Neural progenitor cell (in vitro differentiated cells): ENCODE results near the gene NTRK3. TPM values are rescaled to one million over a fixed set of nuclear protein-coding genes. Genes with fewer than 3 reads are reported as not detected.

ENCODE experiments used
- DNase-seq: peaks from one replicate; pipeline ENCODE4 v3.0.0-alpha.2; 2016; ENCODE audit warnings: low spot score
- H2AFZ ChIP-seq: fragments of 200-600 bp; sonication (generic); replicated peaks from 2 replicates; pipeline ENCODE4 v1.6.1; 2016; ENCODE audit warnings: antibody characterized with exemption
- H3F3A ChIP-seq: fragments of 200-600 bp; sonication (generic); 2 replicates; pipeline ENCODE4 v1.6.1; 2016; ENCODE audit warnings: antibody characterized with exemption, low read depth
- H3K27ac ChIP-seq: fragments of 200-600 bp; sonication (generic); 2 replicates; pipeline ENCODE4 v1.5.1; 2016; ENCODE audit warnings: mild to moderate bottlenecking
- H3K27me3 ChIP-seq: fragments of 200-600 bp; sonication (generic); 2 replicates; pipeline ENCODE4 v1.6.1; 2016; ENCODE audit warnings: mild to moderate bottlenecking, moderate library complexity
- H3K36me3 ChIP-seq: fragments of 200-600 bp; sonication (generic); 2 replicates; pipeline ENCODE4 v1.5.1; 2016
- H3K4me1 ChIP-seq: fragments of 200-600 bp; sonication (generic); 2 replicates; pipeline ENCODE4 v1.6.1; 2016; ENCODE audit warnings: mixed run types
- H3K4me2 ChIP-seq: fragments of 200-600 bp; sonication (generic); 2 replicates; pipeline ENCODE4 v1.6.1; 2016
- H3K4me3 ChIP-seq: fragments of 200-600 bp; sonication (generic); 2 replicates; pipeline ENCODE4 v1.5.1; 2016
- H3K79me2 ChIP-seq: fragments of 200-600 bp; sonication (generic); 2 replicates; pipeline ENCODE4 v1.6.1; 2016; ENCODE audit warnings: low read depth
- H3K9ac ChIP-seq: fragments of 200-600 bp; sonication (generic); 2 replicates; pipeline ENCODE4 v1.6.1; 2016
- H3K9me3 ChIP-seq: fragments of 200-600 bp; sonication (generic); 2 replicates; pipeline ENCODE4 v1.5.1; 2016; ENCODE audit warnings: low read depth
- H4K20me1 ChIP-seq: fragments of 200-600 bp; sonication (generic); 2 replicates; pipeline ENCODE4 v1.6.1; 2016; ENCODE audit warnings: low read depth
- H3K27ac Mint-ChIP-seq: 3 replicates; pipeline ENCODE4 v1.8.0; 2021; ENCODE audit warnings: mixed read lengths
- H3K27me3 Mint-ChIP-seq: 2 replicates; pipeline ENCODE4 v1.8.0; 2022; ENCODE audit warnings: low read depth, mild to moderate bottlenecking, inconsistent platforms, moderate library complexity, mixed read lengths; ENCODE audit not compliant: insufficient read depth
- H3K36me3 Mint-ChIP-seq: 3 replicates; pipeline ENCODE4 v1.8.0; 2021; ENCODE audit warnings: mixed read lengths
- H3K4me1 Mint-ChIP-seq: 3 replicates; pipeline ENCODE4 v1.8.0; 2021; ENCODE audit warnings: mixed read lengths
- H3K4me3 Mint-ChIP-seq: 3 replicates; pipeline ENCODE4 v1.8.0; 2021; ENCODE audit warnings: mild to moderate bottlenecking, moderate library complexity, mixed read lengths
- H3K9me3 Mint-ChIP-seq: 3 replicates; pipeline ENCODE4 v1.8.0; 2020; ENCODE audit warnings: mixed read lengths
- EZH2 ChIP-seq: fragments of 200-600 bp; sonication (generic); IDR thresholded peaks from 2 replicates; pipeline ENCODE4 v1.6.1; 2017; ENCODE audit warnings: antibody characterized with exemption, mild to moderate bottlenecking, moderate library complexity
- EZH2phosphoT487 ChIP-seq: fragments of 200-600 bp; sonication (generic); IDR thresholded peaks from 2 replicates; pipeline ENCODE4 v1.6.1; 2017; ENCODE audit warnings: antibody characterized with exemption
- total RNA-seq: library from RNA; depleted of rRNA; stranded (reverse); fragments of >200 nt; gene quantifications from 2 replicates; pipeline ENCODE4 v1.2.3, GENCODE V29; 2015; ENCODE audit warnings: low replicate concordance
- TF ChIP-seq, protein P1 (sequence below): fragments of 200-600 bp; sonication (generic); IDR thresholded peaks from 2 replicates; pipeline ENCODE4 v1.5.1; 2017; ENCODE audit warnings: antibody characterized with exemption, mild to moderate bottlenecking

The NTRK3 gene
- total RNA-seq, 1 donor from 2014 or later = 2.0 TPM

- Histone ChIP-seq H3K4me2 (no peak overlapping the region), H3K79me2 (no peaks in the 10 kb centered on the region), H3K27me3 (peaks cover 66% of the 10 kb centered on the region), H3K36me3 (no peaks in the 10 kb centered on the region), H3K9ac (no peak overlapping the region), H3K27ac (no peak overlapping the region), H2AFZ (no peak overlapping the region), H3F3A (no peaks in the 10 kb centered on the region), H3K4me1 (no peaks in the 10 kb centered on the region), H4K20me1 (no peaks in the 10 kb centered on the region), H3K4me3 (no peak overlapping the region), H3K9me3 (no peaks in the 10 kb centered on the region)
- H3K27ac Mint-ChIP-seq = no peak overlapping the region
- no peaks in the 10 kb centered on the region for H3K36me3 Mint-ChIP-seq
- H3K9me3 Mint-ChIP-seq = no peaks in the 10 kb centered on the region
- no peaks in the 10 kb centered on the region for H3K4me1 Mint-ChIP-seq
- H3K27me3 Mint-ChIP-seq = peaks cover 13% of the 10 kb centered on the region
- no peak for DNase-seq
- no peak for TF ChIP-seq EZH2
- TF ChIP-seq EZH2phosphoT487 = no peak
- TF ChIP-seq, protein P1, sequence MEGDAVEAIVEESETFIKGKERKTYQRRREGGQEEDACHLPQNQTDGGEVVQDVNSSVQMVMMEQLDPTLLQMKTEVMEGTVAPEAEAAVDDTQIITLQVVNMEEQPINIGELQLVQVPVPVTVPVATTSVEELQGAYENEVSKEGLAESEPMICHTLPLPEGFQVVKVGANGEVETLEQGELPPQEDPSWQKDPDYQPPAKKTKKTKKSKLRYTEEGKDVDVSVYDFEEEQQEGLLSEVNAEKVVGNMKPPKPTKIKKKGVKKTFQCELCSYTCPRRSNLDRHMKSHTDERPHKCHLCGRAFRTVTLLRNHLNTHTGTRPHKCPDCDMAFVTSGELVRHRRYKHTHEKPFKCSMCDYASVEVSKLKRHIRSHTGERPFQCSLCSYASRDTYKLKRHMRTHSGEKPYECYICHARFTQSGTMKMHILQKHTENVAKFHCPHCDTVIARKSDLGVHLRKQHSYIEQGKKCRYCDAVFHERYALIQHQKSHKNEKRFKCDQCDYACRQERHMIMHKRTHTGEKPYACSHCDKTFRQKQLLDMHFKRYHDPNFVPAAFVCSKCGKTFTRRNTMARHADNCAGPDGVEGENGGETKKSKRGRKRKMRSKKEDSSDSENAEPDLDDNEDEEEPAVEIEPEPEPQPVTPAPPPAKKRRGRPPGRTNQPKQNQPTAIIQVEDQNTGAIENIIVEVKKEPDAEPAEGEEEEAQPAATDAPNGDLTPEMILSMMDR = no peak
- H3K4me3 Mint-ChIP-seq = no peak overlapping the region
Measured at GRCh38 chr15:88267720-88268119, 11.2 kb upstream of the NTRK3 start.

DNA sequence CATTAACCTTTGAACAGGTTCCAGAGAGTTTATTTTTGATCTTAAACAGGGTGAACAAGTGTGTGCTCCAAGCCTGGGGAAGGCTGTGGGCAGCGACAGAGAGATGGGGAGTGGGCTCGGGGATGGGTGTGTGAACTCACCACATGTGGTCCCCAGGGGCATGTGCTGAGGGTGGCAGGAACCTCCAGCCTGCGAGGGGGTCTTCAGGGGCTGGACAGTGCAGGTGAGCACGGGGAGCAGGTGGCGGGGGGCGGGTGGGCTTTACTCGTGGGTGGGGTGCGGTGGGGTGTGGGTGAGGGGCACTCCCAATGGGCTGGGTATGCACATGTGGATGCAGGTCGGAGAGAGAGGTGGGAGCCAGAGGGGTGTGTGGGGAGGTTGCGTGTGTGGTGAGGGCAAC lies 9.6 kb upstream of the NTRK3 start:
- H3K4me3 Mint-ChIP-seq = no peak overlapping the region
- H3K4me1 ChIP-seq = no peaks in the 10 kb centered on the region
- peaks cover 60% of the 10 kb centered on the region for H3K27me3 ChIP-seq
- H3K79me2 ChIP-seq = no peaks in the 10 kb centered on the region
- H3K4me3 ChIP-seq = no peak overlapping the region
- peaks cover 17% of the 10 kb centered on the region for H3K27me3 Mint-ChIP-seq
- no peak overlapping the region for H3K27ac ChIP-seq
- no peak overlapping the region for H2AFZ ChIP-seq
- TF ChIP-seq, protein P1 = no peak
- TF ChIP-seq EZH2 = no peak
- TF ChIP-seq EZH2phosphoT487 = no peak
- H4K20me1 ChIP-seq = no peaks in the 10 kb centered on the region
- H3K4me1 Mint-ChIP-seq = no peaks in the 10 kb centered on the region
- no peak overlapping the region for H3K27ac Mint-ChIP-seq
- H3K36me3 Mint-ChIP-seq = no peaks in the 10 kb centered on the region
- H3K9me3 Mint-ChIP-seq = no peaks in the 10 kb centered on the region
- no peaks in the 10 kb centered on the region for H3K9me3 ChIP-seq
- H3K36me3 ChIP-seq = no peaks in the 10 kb centered on the region
- no peak for DNase-seq
- H3K4me2 ChIP-seq = no peak overlapping the region
- no peak overlapping the region for H3K9ac ChIP-seq
- no peaks in the 10 kb centered on the region for H3F3A ChIP-seq

GRCh38 chr15:88264622-88265021 lies 8.1 kb upstream of the NTRK3 start:
- Histone ChIP-seq H4K20me1 (no peaks in the 10 kb centered on the region), H3K36me3 (no peaks in the 10 kb centered on the region), H3K4me3 (no peak overlapping the region), H3K4me2 (no peak overlapping the region), H3K4me1 (no peaks in the 10 kb centered on the region), H3K79me2 (no peaks in the 10 kb centered on the region), H3K9me3 (no peaks in the 10 kb centered on the region), H3K27ac (no peak overlapping the region), H3K27me3 (peaks cover 61% of the 10 kb centered on the region), H3F3A (no peaks in the 10 kb centered on the region), H2AFZ (no peak overlapping the region), H3K9ac (no peak overlapping the region)
- Mint-ChIP-seq H3K4me1 (no peaks in the 10 kb centered on the region), H3K27me3 (peaks cover 19% of the 10 kb centered on the region), H3K27ac (no peak overlapping the region), H3K4me3 (no peak overlapping the region), H3K36me3 (no peaks in the 10 kb centered on the region), H3K9me3 (no peaks in the 10 kb centered on the region)
- TF ChIP-seq EZH2phosphoT487 (no peak), EZH2 (no peak)
- TF ChIP-seq, protein P1 = no peak
- no peak for DNase-seq
